NCI-H460 (cell line): ENCODE data around the gene FOXI3. TPM values are rescaled to one million over a fixed set of nuclear protein-coding genes. Genes with fewer than 3 reads are reported as not detected.
A peak's percentile ranks its signal among the peaks of the same experiment; 100 is the strongest.

Source experiments
- DNase-seq: peaks from one replicate; pipeline ENCODE4 v3.0.0-alpha.2; 2016; ENCODE audit warnings: low read depth; ENCODE audit errors: extremely low read depth
- polyA plus RNA-seq: library from polyadenylated mRNA; depleted of rRNA; stranded (reverse); fragments of >200 nt; gene quantifications from 2 replicates; pipeline ENCODE4 v1.2.3, GENCODE V29; 2014; cell fraction: nucleus; rRNA removed
- total RNA-seq: library from RNA; depleted of rRNA; stranded (reverse); fragments of >200 nt; shearing (Covaris generic); gene quantifications from 2 replicates; pipeline ENCODE4 v1.2.3, GENCODE V29; 2014; rRNA removed

Gene FOXI3
- total RNA-seq, result not detected in 2 replicates
- not detected in 2 replicates for polyA plus RNA-seq

- no peak for DNase-seq
Measured at GRCh38 chr2:88452565-88452905, at the start of gene FOXI3. Gene FOXI3, minus strand, starts transcription at chr2:88452693. Its CDS starts 158 bp downstream, at chr2:88452535.

- DNase-seq, result no peak
Measured at GRCh38 chr2:88500691-88501090, 48.2 kb upstream of the FOXI3 start.

- DNase-seq, result no peak
Measured at GRCh38 chr2:88499204-88499603, 46.7 kb upstream of the FOXI3 start.

GRCh38 chr2:88493481-88493880, 41.0 kb upstream of the FOXI3 start:
- no peak for DNase-seq

GRCh38 chr2:88492002-88492401, 39.5 kb upstream of the FOXI3 start:
- no peak for DNase-seq

GRCh38 chr2:88489181-88489580, 36.7 kb upstream of the FOXI3 start:
- DNase-seq, result no peak

- DNase-seq, result no peak
Measured at GRCh38 chr2:88483200-88483599, 30.7 kb upstream of the FOXI3 start.

- DNase-seq, result peak; percentile 23
Measured at GRCh38 chr2:88481691-88482336, 29.3 kb upstream of the FOXI3 start.

GRCh38 chr2:88472811-88473210, 20.3 kb upstream of the FOXI3 start:
- no peak for DNase-seq

GRCh38 chr2:88471083-88471942, 18.8 kb upstream of the FOXI3 start:
- no peak for DNase-seq

- DNase-seq, result no peak
Measured at GRCh38 chr2:88469202-88470114, 17.0 kb upstream of the FOXI3 start.

GRCh38 chr2:88464153-88464552, 11.7 kb upstream of the FOXI3 start:
- no peak for DNase-seq

- DNase-seq, result no peak
Measured at GRCh38 chr2:88458633-88459032, 6.1 kb upstream of the FOXI3 start.

GRCh38 chr2:88452980-88453582, 588 bp upstream of the FOXI3 start:
- no peak for DNase-seq

GRCh38 chr2:88451811-88452564, 505 bp downstream of the FOXI3 start:
- no peak for DNase-seq

GRCh38 chr2:88450925-88451810, 1.3 kb downstream of the FOXI3 start:
- no peak for DNase-seq

- no peak for DNase-seq
Measured at GRCh38 chr2:88450186-88450585, 2.3 kb downstream of the FOXI3 start.

GRCh38 chr2:88448248-88448647, 4.2 kb downstream of the FOXI3 start:
- no peak for DNase-seq
